H9 (cell line): ENCODE measurements around the gene SLC9A9. TPM values are rescaled to one million over a fixed set of nuclear protein-coding genes. Genes with fewer than 3 reads are reported as not detected.

ENCODE experiments used
- DNase-seq: peaks from one replicate; pipeline ENCODE4 v3.0.0-alpha.2; 2017
- H2AFZ ChIP-seq: one replicate; pipeline ENCODE4 v1.6.1; 2013; ENCODE audit warnings: mild to moderate bottlenecking, low read length, control low read depth, moderate library complexity
- H2AK5ac ChIP-seq: 2 replicates; pipeline ENCODE4 v1.6.1; 2013; ENCODE audit warnings: low read length, control low read depth, mixed read lengths; ENCODE audit not compliant: insufficient read length
- H2BK120ac ChIP-seq: one replicate; pipeline ENCODE4 v1.6.1; 2013; ENCODE audit warnings: low read depth, mild to moderate bottlenecking, low read length, control low read depth, inconsistent platforms; ENCODE audit not compliant: poor library complexity, severe bottlenecking
- H2BK12ac ChIP-seq: 2 replicates; pipeline ENCODE4 v1.6.1; 2013; ENCODE audit warnings: low read length, control low read depth, mixed read lengths, low read depth; ENCODE audit not compliant: insufficient read length
- H2BK15ac ChIP-seq: 2 replicates; pipeline ENCODE4 v1.6.1; 2013; ENCODE audit warnings: low read depth, low read length, control low read depth
- H2BK20ac ChIP-seq: one replicate; pipeline ENCODE4 v1.6.1; 2013; ENCODE audit warnings: low read depth, mild to moderate bottlenecking, low read length, control low read depth, inconsistent platforms; ENCODE audit not compliant: poor library complexity, severe bottlenecking
- H2BK5ac ChIP-seq: 2 replicates; pipeline ENCODE4 v1.6.1; 2013; ENCODE audit warnings: low read length, control low read depth, mixed read lengths; ENCODE audit not compliant: insufficient read length
- H3K14ac ChIP-seq: 2 replicates; pipeline ENCODE4 v1.6.1; 2013; ENCODE audit warnings: low read length, control low read depth; ENCODE audit not compliant: insufficient read depth
- H3K18ac ChIP-seq: 2 replicates; pipeline ENCODE4 v1.6.1; 2013; ENCODE audit warnings: low read depth, mild to moderate bottlenecking, mixed read lengths, low read length, control low read depth; ENCODE audit not compliant: insufficient read length
- H3K23ac ChIP-seq: 2 replicates; pipeline ENCODE4 v1.6.1; 2013; ENCODE audit warnings: low read length, control low read depth, mixed read lengths, low read depth; ENCODE audit not compliant: insufficient read length
- H3K23me2 ChIP-seq: 2 replicates; pipeline ENCODE4 v1.6.1; 2013; ENCODE audit warnings: low read depth, mild to moderate bottlenecking, mixed read lengths, low read length, control low read depth; ENCODE audit not compliant: insufficient read length, poor library complexity, severe bottlenecking
- H3K27ac ChIP-seq: 2 replicates; pipeline ENCODE4 v1.5.1; 2013; ENCODE audit warnings: low read length, control low read depth, mixed read lengths, low read depth; ENCODE audit not compliant: insufficient read length
- H3K27me3 ChIP-seq: 2 replicates; pipeline ENCODE4 v1.6.1; 2013; ENCODE audit warnings: low read length, control low read depth, inconsistent platforms; ENCODE audit not compliant: insufficient read depth
- H3K4ac ChIP-seq: 2 replicates; pipeline ENCODE4 v1.6.1; 2013; ENCODE audit warnings: low read depth, mild to moderate bottlenecking, control low read depth, inconsistent platforms, low read length, moderate library complexity
- H3K4me1 ChIP-seq: 2 replicates; pipeline ENCODE4 v1.6.1; 2013; ENCODE audit warnings: low read length, control low read depth, inconsistent platforms; ENCODE audit not compliant: insufficient read depth
- H3K4me2 ChIP-seq: 2 replicates; pipeline ENCODE4 v1.6.1; 2013; ENCODE audit warnings: low read length, control low read depth, mixed read lengths; ENCODE audit not compliant: insufficient read length, insufficient read depth
- H3K56ac ChIP-seq: 2 replicates; pipeline ENCODE4 v1.6.1; 2013; ENCODE audit warnings: low read depth, mild to moderate bottlenecking, mixed read lengths, low read length, control low read depth; ENCODE audit not compliant: insufficient read length
- H3K79me1 ChIP-seq: 2 replicates; pipeline ENCODE4 v1.6.1; 2013; ENCODE audit warnings: low read depth, mild to moderate bottlenecking, moderate library complexity, low read length, control low read depth, inconsistent platforms; ENCODE audit not compliant: insufficient read depth, poor library complexity, severe bottlenecking
- H3K79me2 ChIP-seq: 2 replicates; pipeline ENCODE4 v1.6.1; 2013; ENCODE audit warnings: low read length, control low read depth, inconsistent platforms; ENCODE audit not compliant: insufficient read depth
- H3K9ac ChIP-seq: 2 replicates; pipeline ENCODE4 v1.6.1; 2013; ENCODE audit warnings: low read length, control low read depth, mixed read lengths; ENCODE audit not compliant: insufficient read length; ENCODE audit errors: extremely low read depth
- H3K9me3 ChIP-seq: one replicate; pipeline ENCODE4 v1.6.1; 2013; ENCODE audit warnings: low read depth, low read length, inconsistent platforms; ENCODE audit not compliant: control insufficient read depth
- H3T11ph ChIP-seq: one replicate; pipeline ENCODE4 v1.6.1; 2013; ENCODE audit warnings: mild to moderate bottlenecking, low read length, control low read depth, inconsistent platforms
- H4K20me1 ChIP-seq: one replicate; pipeline ENCODE4 v1.6.1; 2013; ENCODE audit not compliant: control insufficient read depth, insufficient read length, insufficient read depth
- H4K5ac ChIP-seq: 2 replicates; pipeline ENCODE4 v1.6.1; 2013; ENCODE audit warnings: low read depth, mild to moderate bottlenecking, mixed read lengths, low read length, control low read depth; ENCODE audit not compliant: insufficient read length
- H4K8ac ChIP-seq: replicated peaks from 2 replicates; pipeline ENCODE4 v1.6.1; 2013; ENCODE audit warnings: low read length, control low read depth, mixed read lengths, low read depth; ENCODE audit not compliant: insufficient read length
- H4K91ac ChIP-seq: 2 replicates; pipeline ENCODE4 v1.6.1; 2013; ENCODE audit warnings: low read depth, mild to moderate bottlenecking, moderate library complexity, mixed read lengths, low read length, control low read depth; ENCODE audit not compliant: insufficient read length
- H3K27ac Mint-ChIP-seq, 3 experiments: 2 replicates in 2 of 3; 3 replicates in 1 of 3; pipeline ENCODE4 v1.8.0; 2020 to 2021; ENCODE audit warnings: mixed read lengths in 3 of 3, mild to moderate bottlenecking in 1 of 3, moderate library complexity in 1 of 3
- H3K27me3 Mint-ChIP-seq: 2 replicates; pipeline ENCODE4 v1.8.0; 2021; ENCODE audit warnings: low read depth, mild to moderate bottlenecking, moderate library complexity, mixed read lengths
- H3K36me3 Mint-ChIP-seq, 3 experiments: 2 replicates in 2 of 3; 3 replicates in 1 of 3; pipeline ENCODE4 v1.8.0; 2020 to 2021; ENCODE audit warnings: low read depth in 3 of 3, mixed read lengths in 3 of 3; ENCODE audit not compliant: insufficient read depth in 1 of 3
- H3K4me1 Mint-ChIP-seq, 2 experiments: 2 replicates each; pipeline ENCODE4 v1.8.0; 2020; ENCODE audit warnings: mixed read lengths in 2 of 2
- H3K4me3 Mint-ChIP-seq, 2 experiments: 2 replicates in 1 of 2; 3 replicates in 1 of 2; pipeline ENCODE4 v1.8.0; 2020 to 2021; ENCODE audit warnings: mild to moderate bottlenecking in 2 of 2, mixed read lengths in 2 of 2, moderate library complexity in 1 of 2
- H3K9me3 Mint-ChIP-seq, 2 experiments: 2 replicates in 1 of 2; 3 replicates in 1 of 2; pipeline ENCODE4 v1.8.0; 2020; ENCODE audit warnings: mild to moderate bottlenecking in 2 of 2, mixed read lengths in 2 of 2, moderate library complexity in 1 of 2
- CTCF ChIP-seq: fragments of 200-600 bp; sonication (generic); conservative IDR thresholded peaks from 3 replicates; pipeline ENCODE4 v1.8.0; 2021; ENCODE audit warnings: antibody characterized with exemption, mild to moderate bottlenecking
- WGBS: extraction: QIAGEN DNeasy Blood & Tissue Kit; methylation state at CpG from one replicate; pipeline ENCODE4 v1.1.7; 2013; ENCODE audit warnings: missing lambda C conversion rate, low lambda C conversion rate, mixed read lengths; ENCODE audit not compliant: insufficient read length; ENCODE audit errors: extremely low coverage; 5-methylcytosine and 5-hydroxymethylcytosine counted together
- total RNA-seq: library from RNA; stranded (reverse); gene quantifications from 2 replicates; pipeline ENCODE4 v1.2.1, GENCODE V29; 2021

The SLC9A9 gene
- total RNA-seq, 1 experiment from 2014 or later: 0.35 TPM

GRCh38 chr3:143480344-143480743, 367.9 kb downstream of the SLC9A9 start:
- Histone ChIP-seq H3K14ac (no peak overlapping the region), H4K20me1 (no peaks in the 10 kb centered on the region), H2BK5ac (no peak overlapping the region), H3K79me1 (no peaks in the 10 kb centered on the region), H4K91ac (no peak overlapping the region), H3T11ph (no peak overlapping the region), H3K23ac (no peak overlapping the region), H3K4me2 (no peak overlapping the region), H3K79me2 (no peaks in the 10 kb centered on the region), H3K9ac (no peak overlapping the region), H2AFZ (no peak overlapping the region), H2BK15ac (no peak overlapping the region), H2BK12ac (no peak overlapping the region), H3K27me3 (no peaks in the 10 kb centered on the region), H3K4me1 (no peaks in the 10 kb centered on the region; the same call in 1 of the 2 replicates), H2BK120ac (no peak overlapping the region), H2BK20ac (no peak overlapping the region), H3K4ac (no peak overlapping the region), H3K9me3 (no peaks in the 10 kb centered on the region), H3K27ac (no peak overlapping the region), H3K56ac (no peak overlapping the region), H4K5ac (no peak overlapping the region), H2AK5ac (no peak overlapping the region), H4K8ac (no peak overlapping the region), H3K23me2 (no peaks in the 10 kb centered on the region), H3K18ac (no peak overlapping the region)
- Mint-ChIP-seq H3K9me3 (no peaks in the 10 kb centered on the region; a peak in 1 of 5 replicates), H3K27me3 (no peaks in the 10 kb centered on the region), H3K36me3 (no peaks in the 10 kb centered on the region), H3K27ac (no peak overlapping the region), H3K4me1 (peaks cover 11 to 22% of the 10 kb centered on the region in 2 experiments), H3K4me3 (no peak overlapping the region)
- TF ChIP-seq CTCF: no peak
- no CpG with 5 or more reads among the region's 5 CpGs for WGBS
- no peak for DNase-seq
